Myocyte (in vitro differentiated cells): ENCODE results near the gene PLA2G6. TPM values are rescaled to one million over a fixed set of nuclear protein-coding genes. Genes with fewer than 3 reads are reported as not detected.
A peak's percentile ranks its signal among the peaks of the same experiment; 100 is the strongest.
"Not testable (repeated sequence)": the region's sequence is repeated elsewhere in the genome, so short reads cannot be mapped to it uniquely, and the experiment has no call there.

Source experiments
- DNase-seq: peaks from one replicate; pipeline ENCODE4 v3.0.0-alpha.2; 2012; ENCODE audit warnings: low read depth
- total RNA-seq: library from RNA; depleted of rRNA; stranded (reverse); fragments of >200 nt; gene quantifications from 2 replicates; pipeline ENCODE4 v1.2.3, GENCODE V29; 2014

PLA2G6 gene
- total RNA-seq, 1 donor from 2014 or later = 18.9 TPM

DNA sequence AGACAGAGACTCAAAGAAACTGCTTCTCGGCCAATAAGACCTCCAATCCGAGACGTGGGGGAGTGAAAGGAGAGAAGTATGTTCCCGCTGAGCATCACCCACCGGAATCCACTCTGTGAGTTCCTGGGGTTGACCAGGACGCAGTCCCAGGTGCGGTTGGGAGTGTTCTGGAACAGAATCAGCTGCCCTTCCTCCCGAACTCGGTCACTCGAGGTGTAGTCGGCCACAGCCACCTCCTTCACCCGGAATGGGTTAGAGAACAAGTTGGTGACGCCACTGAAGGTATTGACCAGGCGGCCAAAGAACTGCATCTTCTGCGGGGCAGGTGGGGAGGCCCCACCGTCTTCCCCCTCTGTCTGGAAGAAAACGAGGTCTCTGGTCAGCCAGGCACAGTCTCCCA is 12.5 kb downstream of the PLA2G6 start:
- no peak for DNase-seq

DNA sequence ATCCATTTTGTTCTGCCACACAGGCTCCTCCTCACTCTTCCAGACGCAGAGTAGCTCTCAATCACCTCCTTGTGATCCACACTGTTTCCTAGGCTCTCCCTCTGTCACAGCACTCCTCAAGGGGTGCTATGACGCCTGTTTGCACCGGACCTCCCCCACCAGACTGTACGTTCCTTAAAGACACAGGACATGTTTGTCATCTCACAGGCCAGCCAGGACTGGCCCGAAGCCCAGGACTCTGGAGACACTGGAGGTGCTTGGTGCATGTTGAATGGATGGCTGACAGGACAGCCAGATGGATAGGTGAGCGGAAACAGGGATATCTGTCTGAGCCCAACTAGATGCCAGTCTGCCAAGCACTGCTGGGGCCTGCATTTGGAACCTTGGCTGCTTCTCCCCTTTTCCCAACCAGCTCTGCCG is 13.6 kb downstream of the PLA2G6 start:
- DNase-seq = no peak

DNA sequence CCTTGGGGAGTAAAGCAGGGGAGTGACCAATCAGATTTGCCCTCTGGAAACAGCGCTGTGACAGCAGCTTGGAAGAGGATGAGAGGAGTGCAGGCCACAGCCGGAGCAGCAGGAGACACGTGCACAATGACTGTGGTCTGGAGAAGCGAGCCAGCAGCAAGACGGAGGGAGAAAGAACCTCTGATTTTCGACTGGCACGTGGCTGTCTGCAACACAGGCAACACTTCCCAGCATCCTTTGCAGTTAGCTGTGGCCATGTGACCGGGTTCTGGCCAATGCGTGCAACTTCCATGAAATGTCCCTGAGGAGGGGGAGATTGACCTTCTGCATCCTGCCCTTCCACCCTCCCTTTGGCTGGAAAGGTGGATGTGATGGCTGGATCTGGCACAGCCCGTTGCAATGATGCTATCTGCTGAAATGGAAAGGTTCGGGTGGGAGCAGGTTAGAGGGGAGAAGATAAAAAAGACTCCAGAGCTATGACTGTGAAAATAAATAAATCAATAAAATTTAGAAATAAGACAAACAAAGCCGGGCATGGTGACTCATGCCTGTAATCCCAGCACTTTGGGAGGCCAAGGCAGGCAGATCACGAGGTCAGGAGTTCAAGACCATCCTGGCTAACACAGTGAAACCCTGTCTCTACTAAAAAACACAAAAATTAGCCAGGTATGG is 15.6 kb downstream of the PLA2G6 start:
- DNase-seq = no peak

DNA sequence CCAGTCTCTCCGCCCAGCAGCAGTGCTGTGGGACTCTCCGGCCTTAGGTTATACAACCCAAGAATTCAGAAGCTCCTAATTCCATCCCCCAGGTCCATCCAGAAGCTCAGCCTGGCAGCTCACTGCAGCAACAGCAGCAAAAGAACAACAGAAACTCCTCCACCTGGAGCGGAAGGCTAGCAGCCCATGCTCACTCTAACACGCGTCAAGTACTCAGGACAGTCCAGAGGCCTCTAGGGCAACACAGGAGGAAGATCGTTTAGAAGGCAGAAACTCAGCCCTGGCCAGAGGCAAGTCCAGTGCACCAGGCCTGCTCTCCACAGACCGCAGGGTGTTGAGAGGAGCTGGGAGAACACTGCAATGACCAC is 17.1 kb downstream of the PLA2G6 start:
- no peak for DNase-seq

DNA sequence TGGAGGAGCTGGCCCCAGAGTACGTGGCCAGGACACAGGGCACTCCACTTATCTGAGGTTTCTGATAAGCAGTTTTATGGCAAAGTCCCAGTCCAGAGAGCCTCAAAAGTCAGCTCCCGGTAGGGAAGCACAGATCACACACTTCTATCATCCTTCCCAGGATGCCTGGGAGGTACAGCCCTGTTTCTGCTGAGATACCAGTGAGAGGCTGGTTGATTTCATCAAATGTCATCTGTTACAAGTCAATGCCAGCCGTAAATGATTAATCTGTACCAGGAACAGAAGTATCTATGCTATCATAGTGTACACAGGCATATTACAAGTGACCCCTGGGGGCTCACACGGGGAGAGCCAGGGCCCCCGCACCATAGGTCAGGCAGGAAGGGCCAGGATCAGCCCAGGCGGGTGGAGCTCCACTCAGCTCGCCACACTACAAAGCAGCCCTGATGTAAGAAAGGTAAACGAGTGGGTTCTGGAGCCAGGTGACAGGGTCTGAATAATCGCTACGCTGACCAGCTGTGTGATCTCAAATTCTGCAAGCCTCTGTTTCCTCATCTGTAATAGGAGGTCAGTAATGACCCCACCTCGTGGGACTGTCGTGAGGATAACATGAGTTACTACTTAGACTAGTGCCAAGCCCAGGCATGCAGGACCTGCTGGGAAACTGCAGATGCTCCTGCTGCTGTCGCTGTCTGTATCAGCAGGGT is 17.6 kb downstream of the PLA2G6 start:
- DNase-seq = no peak

DNA sequence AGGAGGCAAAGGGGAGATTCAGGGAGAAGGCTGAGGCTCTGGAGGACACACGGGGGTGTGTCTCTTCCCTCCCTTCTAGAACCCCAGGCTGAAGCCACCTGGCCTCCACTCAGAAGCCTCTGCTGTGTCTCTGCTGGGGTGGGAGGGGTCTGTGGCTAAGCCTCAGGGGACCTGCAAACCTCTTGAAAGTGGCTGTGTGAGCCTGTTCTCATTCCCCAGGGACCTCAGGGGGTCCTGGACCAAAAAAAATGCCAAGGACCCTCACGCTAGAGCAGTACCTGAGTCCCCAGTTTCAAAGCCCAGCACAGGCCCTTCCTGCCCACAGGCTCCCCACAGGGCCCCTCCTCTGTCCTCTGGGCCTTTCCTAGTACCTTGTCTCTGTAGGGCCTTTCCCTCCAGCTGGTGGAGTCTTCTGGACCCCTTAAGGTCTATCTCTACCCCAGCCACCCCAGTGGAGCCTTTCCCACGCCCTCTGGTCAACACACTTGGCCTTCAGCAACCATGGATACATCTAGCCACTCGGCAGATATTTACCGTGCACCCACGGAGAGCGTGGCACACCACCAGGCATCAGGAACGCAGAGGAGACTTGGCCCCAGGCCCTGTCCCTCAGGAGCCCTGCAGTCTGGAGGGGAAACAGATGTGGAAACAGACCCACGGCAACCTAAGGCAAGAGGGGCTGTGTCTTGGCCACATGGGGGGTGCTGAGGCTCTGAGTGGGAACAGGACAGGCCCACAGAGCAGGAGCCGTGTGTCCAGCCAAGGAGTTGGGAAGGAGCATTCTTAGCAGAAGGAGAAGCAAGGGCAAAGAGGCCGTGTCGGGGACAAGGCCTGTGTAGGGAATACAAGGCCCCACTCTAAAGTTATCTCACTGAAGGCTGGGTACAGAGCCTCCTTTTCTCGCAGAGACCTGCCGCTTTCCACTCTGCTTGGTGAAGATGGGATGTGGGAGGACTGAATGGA is 18.5 kb downstream of the PLA2G6 start:
- no peak for DNase-seq

DNA sequence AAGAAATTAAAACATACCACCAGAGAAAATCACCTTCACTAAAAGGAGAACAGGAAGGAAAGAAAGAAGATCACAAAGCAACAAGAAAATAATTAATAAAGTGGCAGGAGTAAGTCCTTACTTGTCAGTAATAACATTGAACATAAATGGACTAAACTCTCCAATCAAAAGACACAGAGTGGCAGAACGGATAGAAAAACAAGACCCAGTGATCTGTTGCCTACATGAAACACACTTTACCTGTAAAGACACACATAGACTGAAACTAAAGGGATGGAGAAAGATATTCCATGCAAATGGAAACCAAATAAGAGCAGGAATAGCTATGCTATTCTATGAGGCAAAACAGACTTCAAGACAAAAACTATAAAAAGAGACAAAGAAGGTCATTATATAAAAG is 25.9 kb downstream of the PLA2G6 start:
- DNase-seq = no peak

DNA sequence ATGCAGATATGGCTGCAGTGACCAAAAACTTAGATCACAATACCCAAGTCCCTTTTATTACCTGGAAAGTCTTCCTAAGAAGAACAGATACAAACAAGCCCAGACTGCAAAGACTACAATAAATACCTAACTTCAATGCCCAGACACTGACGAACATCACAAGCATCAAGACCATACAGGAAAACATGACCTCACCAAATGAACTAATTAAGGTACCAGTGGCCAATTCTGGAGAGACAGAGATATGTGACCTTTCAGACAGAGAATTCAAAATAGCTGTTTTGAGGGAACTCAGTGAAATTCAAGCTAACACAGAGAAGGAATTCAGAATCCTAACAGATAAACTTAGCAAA is 27.1 kb downstream of the PLA2G6 start:
- not testable (repeated sequence) for DNase-seq

DNA sequence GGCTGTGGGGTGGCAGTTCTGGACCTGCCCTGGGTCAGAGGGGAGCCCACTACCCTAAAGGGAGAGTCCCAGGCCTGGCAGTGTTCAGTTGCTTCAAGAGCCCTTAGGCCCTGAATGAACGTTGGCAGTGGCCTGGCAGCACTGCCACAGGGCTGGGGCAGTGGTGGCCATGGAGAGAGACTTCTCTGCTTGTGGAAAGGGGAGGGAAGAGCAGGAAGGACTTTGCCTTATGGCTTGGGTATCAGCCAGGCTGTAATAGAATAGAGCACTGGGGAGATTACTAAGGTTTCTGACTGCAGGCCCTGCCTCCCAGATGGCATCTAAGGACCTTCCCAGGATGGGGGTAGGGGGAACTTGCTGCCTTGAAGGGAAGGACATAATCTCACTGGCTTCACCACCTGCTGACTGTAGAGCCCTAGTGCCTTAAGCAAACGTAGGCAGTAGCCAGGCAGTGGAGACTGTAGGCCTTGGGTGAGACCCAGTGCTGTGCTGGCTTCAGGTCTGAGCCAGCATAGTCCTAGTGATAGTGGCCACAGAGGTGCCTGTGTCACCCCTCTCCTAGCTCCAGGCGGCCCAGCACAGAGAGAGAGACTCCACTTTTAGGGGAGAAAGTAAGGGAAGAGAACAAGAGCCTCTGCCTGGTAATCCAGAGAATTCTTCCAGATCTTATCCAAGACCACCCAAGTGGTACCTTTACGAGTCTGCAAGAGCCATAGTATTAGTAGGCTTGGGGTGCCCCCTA is 27.6 kb downstream of the PLA2G6 start:
- peak; percentile 50 for DNase-seq

DNA sequence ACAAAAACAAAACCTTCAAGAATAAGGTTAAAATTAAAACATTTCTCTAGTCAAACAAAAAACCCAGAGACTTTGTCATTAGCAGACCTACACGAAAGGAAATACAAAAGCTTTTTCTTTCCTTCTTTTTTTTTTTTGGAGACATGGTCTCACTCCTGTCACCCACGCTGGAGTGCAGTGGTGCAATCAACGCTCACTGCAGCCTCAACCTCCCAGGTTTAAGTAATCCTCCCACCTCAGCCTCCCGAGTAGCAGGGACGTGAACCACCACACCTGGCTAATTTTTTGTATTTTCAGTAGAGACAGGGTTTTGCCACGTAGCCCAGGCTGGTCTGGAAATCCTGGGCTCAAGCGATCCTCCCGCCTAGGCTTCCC is 30.5 kb downstream of the PLA2G6 start:
- no peak for DNase-seq

DNA sequence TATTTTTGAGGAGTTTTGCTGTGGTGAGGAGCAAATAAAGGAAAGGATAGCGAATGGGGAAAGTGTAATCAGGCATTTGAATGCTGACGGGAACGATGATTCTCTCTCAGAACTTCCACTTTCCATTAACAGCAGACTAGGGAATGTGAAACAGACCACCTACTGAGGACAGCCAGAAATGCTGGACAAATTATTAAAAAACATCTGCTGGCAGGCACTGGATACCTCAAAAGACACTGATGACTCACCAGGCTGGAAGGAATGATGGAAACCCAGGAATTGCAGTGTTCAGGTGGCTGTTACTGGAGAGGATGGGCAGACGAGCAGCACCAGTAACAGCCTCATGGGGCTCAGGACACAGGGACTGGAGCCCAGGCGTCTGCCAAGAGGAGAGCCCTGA is 33.4 kb downstream of the PLA2G6 start:
- DNase-seq = no peak

DNA sequence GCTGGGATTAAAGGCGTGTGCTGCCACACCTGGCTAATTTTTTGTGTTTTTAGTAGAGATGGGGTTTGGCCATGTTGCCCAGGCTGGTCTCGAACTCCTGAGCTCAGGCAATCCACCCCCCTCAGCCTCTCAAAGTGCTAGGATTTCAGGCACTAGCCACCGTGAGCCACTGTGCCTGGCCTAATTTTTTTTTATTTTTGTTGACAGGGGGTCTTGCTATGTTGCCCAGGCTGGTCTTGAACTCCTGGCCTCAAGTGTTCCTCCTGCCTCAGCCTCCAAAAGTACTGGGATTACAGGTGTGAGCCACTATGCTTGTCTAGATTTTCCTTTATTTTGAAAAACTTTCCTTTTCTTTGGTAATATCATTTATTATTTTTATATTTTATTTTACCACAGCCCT is 35.5 kb downstream of the PLA2G6 start:
- DNase-seq = not testable (repeated sequence)

DNA sequence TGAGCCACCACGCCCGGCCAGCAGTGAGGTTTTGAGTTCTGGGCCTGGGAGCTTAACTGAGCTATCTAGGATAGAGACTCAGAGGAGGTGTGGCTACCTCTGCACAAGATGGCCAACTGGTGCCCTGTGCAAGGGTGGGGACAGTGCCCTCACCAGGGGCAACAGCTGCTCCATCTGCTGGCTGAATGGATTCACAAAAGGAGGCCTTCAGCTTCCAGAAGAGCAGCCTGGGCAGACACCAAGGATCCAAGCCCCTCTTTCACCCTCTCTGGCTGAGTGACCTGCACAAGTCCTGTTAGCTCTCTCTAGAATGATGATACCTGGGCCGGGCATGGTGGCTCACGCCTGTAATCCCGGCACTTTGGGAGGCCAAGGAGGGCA is 37.6 kb downstream of the PLA2G6 start:
- DNase-seq = peak; percentile 24

DNA sequence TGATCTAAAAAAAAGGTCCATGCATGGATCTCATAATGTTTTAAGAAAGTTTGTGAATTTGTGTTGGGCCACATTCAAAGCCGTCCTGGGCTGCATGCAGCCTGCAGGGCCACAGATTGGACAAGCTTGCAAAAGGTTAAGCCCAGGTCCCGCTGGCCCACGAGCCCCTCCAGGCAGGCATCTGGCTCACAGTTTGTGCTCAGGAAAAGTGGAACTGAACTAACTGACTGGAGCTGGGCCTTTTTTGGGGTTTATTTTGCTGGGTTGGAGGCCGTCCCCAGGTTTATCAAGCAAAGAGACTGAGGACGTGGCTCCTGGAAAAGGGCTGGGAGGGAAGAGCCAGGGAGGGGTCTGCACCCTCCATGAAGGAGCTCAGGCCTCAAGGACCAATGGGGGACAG is 39.0 kb downstream of the PLA2G6 start:
- no peak for DNase-seq

DNA sequence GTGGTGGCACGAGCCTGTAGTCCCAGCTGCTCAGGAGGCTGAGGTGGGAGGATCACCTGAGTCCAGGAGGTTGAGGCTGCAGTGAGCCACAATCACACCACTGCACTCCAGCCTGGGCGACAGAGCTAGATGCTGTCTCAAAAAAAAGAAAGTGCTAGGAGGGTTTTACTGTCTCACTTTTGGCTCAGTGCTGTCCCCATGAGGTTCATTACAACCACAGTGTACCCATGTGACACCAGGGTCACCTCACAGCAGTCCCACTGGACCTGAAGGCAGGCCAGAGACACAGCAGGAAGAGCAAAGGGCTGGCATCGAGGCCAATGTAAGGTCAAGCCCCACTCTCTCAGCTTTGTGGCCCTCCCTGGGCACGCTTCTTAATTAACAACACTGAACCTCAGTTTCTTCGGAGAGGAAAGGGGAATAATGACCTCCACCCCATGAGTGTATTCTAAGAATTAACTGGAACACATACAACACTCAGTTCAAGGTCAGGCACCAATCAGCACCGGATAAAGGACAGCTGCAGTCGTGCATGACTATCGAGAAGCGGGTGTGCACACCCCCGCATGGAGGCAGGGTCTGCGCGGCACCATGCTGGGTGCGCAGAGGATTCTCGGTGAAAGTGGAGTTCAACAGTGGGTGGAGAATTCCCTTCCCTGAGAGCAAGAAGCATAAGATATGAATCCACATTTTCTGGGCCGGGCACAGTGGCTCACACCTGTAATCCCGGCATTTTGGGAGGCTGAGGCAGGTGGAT is 40.2 kb downstream of the PLA2G6 start:
- no peak for DNase-seq

DNA sequence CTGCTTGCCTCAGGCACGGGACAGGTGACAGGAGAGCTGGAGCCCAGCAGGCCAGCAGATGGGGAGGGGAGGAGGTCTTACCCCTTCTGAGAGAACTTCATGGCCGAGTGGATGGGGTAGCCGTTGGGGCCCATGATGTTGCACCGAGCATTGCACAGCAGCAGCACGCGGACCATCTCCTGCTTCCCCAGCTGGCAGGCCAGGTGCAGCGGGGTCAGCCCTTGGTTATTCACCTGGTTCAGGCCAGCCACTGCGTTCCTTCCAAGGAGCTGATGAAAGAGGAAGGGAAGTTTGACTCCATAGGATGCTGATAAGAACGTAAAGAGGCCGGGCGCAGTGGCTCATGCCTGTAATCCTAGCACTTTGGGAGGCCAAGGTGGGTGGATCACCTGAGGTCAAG is 41.7 kb downstream of the PLA2G6 start:
- DNase-seq = no peak

DNA sequence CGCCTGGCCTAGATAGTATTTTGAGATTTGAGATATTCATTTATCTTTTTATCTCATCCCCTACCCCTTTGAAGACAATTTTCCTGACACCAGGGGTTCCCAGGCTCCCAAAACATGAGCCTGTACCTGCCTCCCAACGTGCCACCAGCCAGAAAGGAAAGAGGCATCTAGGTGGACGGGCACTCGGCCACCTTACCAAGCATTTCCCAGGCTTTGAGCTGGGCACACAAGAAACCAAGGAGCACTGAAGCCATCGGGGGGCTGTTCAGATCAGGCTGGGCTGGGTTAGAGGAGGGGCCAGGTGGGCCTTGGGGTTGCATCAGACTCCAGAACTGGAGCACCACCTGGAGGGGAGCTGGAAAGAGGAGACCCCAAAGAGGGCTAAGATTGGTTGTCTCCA is 42.7 kb downstream of the PLA2G6 start:
- no peak for DNase-seq

DNA sequence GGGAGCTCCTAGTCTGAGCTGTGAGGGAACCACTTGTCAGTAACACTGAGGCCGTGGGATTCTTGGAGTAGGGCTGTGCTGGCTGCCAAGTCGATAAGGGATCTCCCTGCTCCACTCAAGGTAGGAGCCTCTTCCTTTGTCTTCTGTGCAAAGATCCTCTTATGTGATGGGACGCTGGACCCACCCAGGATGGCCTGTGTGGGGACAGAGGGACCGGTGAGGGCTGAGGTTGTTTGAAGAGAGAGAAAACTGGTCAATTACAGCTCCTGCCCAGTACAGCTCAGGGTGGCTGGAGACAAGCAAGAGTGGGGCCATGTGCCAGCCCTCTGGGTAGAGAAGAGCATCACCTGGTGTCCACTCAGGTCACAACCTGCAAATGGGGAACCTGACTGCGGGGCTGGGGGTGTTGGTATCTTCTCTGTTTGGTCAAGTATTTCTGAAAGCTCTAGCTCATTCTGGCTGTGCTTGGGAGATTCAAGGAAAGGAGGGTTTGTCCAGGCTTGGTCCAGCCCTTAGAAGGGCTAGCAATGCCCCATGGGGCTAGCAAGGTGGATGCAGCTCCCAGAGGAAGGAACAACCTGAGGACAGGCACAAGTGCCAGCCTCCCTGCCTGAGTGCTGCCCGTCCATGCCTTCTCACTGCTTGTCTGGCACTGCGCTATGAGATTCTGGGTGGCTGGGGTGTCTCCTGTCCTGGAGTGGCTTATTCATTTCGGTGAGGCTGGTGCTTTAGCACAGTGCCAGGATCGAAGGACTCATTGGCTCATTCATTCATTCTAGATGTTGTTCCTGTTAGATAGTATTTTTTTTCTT is 43.5 kb downstream of the PLA2G6 start:
- DNase-seq = no peak

DNA sequence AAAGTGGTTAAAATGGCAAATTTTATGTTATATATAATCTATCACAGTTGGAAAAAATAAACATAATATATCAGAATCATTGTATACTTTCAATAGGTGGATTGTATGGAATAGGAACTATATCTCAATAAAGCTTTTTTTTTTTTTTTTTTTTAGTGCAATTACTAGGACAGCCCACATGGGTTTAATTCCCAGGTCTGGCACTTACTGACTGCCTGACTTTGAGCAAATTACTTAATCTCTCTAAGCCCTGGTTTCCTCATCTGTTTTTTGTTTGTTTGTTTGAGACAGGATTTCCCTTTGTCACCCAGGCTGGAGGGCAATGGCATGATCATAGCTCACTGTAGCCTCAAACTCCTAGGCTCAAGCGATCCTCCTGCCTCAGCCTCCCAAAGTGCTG is 45.0 kb downstream of the PLA2G6 start:
- DNase-seq = no peak

DNA sequence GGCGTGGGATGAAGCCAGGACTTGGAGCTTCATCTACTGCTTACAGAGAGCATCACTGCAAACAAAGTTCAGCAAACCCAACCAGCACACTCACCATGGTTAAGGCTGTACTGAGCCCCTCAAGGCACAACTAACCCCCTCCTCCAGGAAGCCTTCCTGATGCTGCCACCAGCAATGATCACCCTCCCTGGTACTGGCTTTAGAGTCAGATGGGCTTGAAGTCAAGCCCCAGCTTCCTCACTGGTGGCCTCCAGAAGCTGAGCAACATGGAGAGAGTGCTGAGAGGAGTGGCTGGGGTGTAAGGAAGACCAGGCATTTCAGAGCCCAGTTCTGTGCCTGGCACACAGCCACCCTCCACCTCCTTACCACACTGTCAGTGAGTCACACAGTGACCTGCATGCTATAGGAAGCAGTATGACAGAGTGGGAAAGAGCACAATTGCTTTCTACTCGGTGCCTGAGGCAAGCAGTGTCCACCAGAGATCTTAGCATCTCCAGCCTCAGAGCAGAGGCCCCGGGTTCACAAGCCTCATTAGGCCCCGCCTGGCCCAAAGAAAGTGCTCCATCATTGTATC is 46.4 kb downstream of the PLA2G6 start:
- DNase-seq = peak; percentile 45
